CD14-positive monocyte (primary cell): ENCODE results near the gene ZNF536. TPM values are rescaled to one million over a fixed set of nuclear protein-coding genes. Genes with fewer than 3 reads are reported as not detected.

Source experiments
- DNase-seq, 3 donors: peaks; one replicate each; pipeline ENCODE4 v3.0.0-alpha.2; 2011 to 2022
- H2AFZ ChIP-seq: 2 replicates; pipeline ENCODE4 v1.6.0; 2012; ENCODE audit warnings: mild to moderate bottlenecking, low read depth, low read length, inconsistent platforms; ENCODE audit not compliant: insufficient read depth, poor library complexity, severe bottlenecking
- H3K27ac ChIP-seq, 2 donors: 1 replicate in 1 of 2; 2 replicates in 1 of 2; pipeline ENCODE4 v1.5.1; 2012 to 2013; ENCODE audit warnings: low read length in 2 of 2, control low read depth in 1 of 2, inconsistent platforms in 1 of 2, low read depth in 1 of 2, mild to moderate bottlenecking in 1 of 2
- H3K27me3 ChIP-seq, 2 donors: one replicate each; pipeline versions ENCODE4 v1.6.0 to v1.6.1; 2011 to 2013; ENCODE audit warnings: low read length in 2 of 2; ENCODE audit not compliant: control insufficient read depth in 2 of 2, insufficient read depth in 2 of 2
- H3K36me3 ChIP-seq, 2 donors: replicated peaks in 1 of 2; 1 replicate in 1 of 2; 2 replicates in 1 of 2; pipeline versions ENCODE4 v1.5.1 to v1.6.1; 2012 to 2013; ENCODE audit warnings: low read length in 2 of 2, control low read depth in 1 of 2, inconsistent platforms in 1 of 2, mild to moderate bottlenecking in 1 of 2; ENCODE audit not compliant: insufficient read depth in 2 of 2, control insufficient read depth in 1 of 2
- H3K4me1 ChIP-seq, 2 donors: 1 replicate in 1 of 2; 2 replicates in 1 of 2; pipeline versions ENCODE4 v1.5.1 to v1.6.1; 2012 to 2013; ENCODE audit warnings: low read length in 2 of 2, control low read depth in 1 of 2, inconsistent platforms in 1 of 2, mild to moderate bottlenecking in 1 of 2, moderate library complexity in 1 of 2; ENCODE audit not compliant: insufficient read depth in 2 of 2, control insufficient read depth in 1 of 2
- H3K4me2 ChIP-seq: replicated peaks from 2 replicates; pipeline ENCODE3; 2012; ENCODE audit warnings: low read length, moderate library complexity, mild to moderate bottlenecking; ENCODE audit not compliant: poor library complexity, severe bottlenecking; ENCODE audit errors: extremely low read depth
- H3K4me3 ChIP-seq, 3 experiments: fragments of 200-600 bp in 1 of 3; sonication (generic) in 1 of 3; replicated peaks in 1 of 3; 1 replicate in 2 of 3; 2 replicates in 1 of 3; pipeline ENCODE4 v1.5.1; 2011 to 2013; ENCODE audit warnings: low read length in 3 of 3, mild to moderate bottlenecking in 3 of 3, control low read depth in 2 of 3, low read depth in 2 of 3, inconsistent platforms in 1 of 3, moderate library complexity in 1 of 3
- H3K79me2 ChIP-seq: 2 replicates; pipeline ENCODE4 v1.6.0; 2012; ENCODE audit warnings: mild to moderate bottlenecking, control low read depth, inconsistent platforms, low read length, moderate library complexity; ENCODE audit not compliant: insufficient read depth
- H3K9ac ChIP-seq: 2 replicates; pipeline ENCODE4 v1.6.0; 2017; ENCODE audit warnings: low read length, mild to moderate bottlenecking; ENCODE audit not compliant: insufficient read depth, poor library complexity, severe bottlenecking
- H3K9me3 ChIP-seq, 2 donors: replicated peaks in 1 of 2; 1 replicate in 1 of 2; 2 replicates in 1 of 2; pipeline versions ENCODE4 v1.5.1 to v1.6.1; 2012 to 2013; ENCODE audit warnings: low read length in 2 of 2, control low read depth in 1 of 2; ENCODE audit not compliant: control insufficient read depth in 1 of 2, insufficient read depth in 1 of 2
- H4K20me1 ChIP-seq: 2 replicates; pipeline ENCODE4 v1.6.0; 2012; ENCODE audit warnings: mild to moderate bottlenecking, low read length, control low read depth, moderate library complexity; ENCODE audit not compliant: insufficient read depth
- H3K27ac Mint-ChIP-seq, 7 donors: one replicate each; pipeline ENCODE4 v1.8.0; 2020; ENCODE audit warnings: mild to moderate bottlenecking in 7 of 7, mixed read lengths in 7 of 7, moderate library complexity in 6 of 7, inconsistent platforms in 2 of 7
- H3K27me3 Mint-ChIP-seq, 3 donors: one replicate each; pipeline ENCODE4 v1.8.0; 2021 to 2022; ENCODE audit warnings: low read depth in 3 of 3, mild to moderate bottlenecking in 3 of 3, mixed read lengths in 3 of 3, moderate library complexity in 3 of 3, inconsistent platforms in 1 of 3
- H3K36me3 Mint-ChIP-seq, 2 donors: one replicate each; pipeline ENCODE4 v1.8.0; 2020; ENCODE audit warnings: mixed read lengths in 2 of 2, inconsistent platforms in 1 of 2, mild to moderate bottlenecking in 1 of 2
- H3K4me1 Mint-ChIP-seq: one replicate; pipeline ENCODE4 v1.8.0; 2020; ENCODE audit warnings: mild to moderate bottlenecking, mixed read lengths
- H3K4me3 Mint-ChIP-seq, 2 donors: one replicate each; pipeline ENCODE4 v1.8.0; 2020; ENCODE audit warnings: mild to moderate bottlenecking in 2 of 2, mixed read lengths in 2 of 2, moderate library complexity in 1 of 2
- H3K9me3 Mint-ChIP-seq, 7 donors: one replicate each; pipeline ENCODE4 v1.8.0; 2020 to 2022; ENCODE audit warnings: mixed read lengths in 7 of 7, mild to moderate bottlenecking in 6 of 7, moderate library complexity in 6 of 7, inconsistent platforms in 2 of 7
- WGBS: methylation state at CpG from one replicate; pipeline ENCODE4 v1.1.5; 2013; ENCODE audit warnings: missing lambda C conversion rate; ENCODE audit not compliant: insufficient coverage; 5-methylcytosine and 5-hydroxymethylcytosine counted together
- intact Hi-C, 2 donors: fragments of 100-400 bp; cut with micrococcal nuclease; formaldehyde crosslinking; loops; one replicate each; pipeline versions ENCODE4 v1.15.0 to v1.15.1; 2023
- polyA plus RNA-seq, 3 donors: library from polyadenylated mRNA; depleted of rRNA in 1 of 3; unstranded in 2 of 3; stranded (reverse) in 1 of 3; fragments of 300-500 nt in 2 of 3; fragments of >200 nt in 1 of 3; fragmentation: Illumina TruSeq in 2 of 3; gene quantifications; 1 replicate in 2 of 3; 2 replicates in 1 of 3; pipeline ENCODE4 v1.2.3, GENCODE V29; 2012 to 2021
- TF ChIP-seq, protein P1 (sequence below): fragments of 200-600 bp; IDR thresholded peaks from one replicate; pipeline ENCODE4 v1.8.0; 2022; ENCODE audit warnings: antibody characterized with exemption, mild to moderate bottlenecking

Gene ZNF536
- polyA plus RNA-seq, 3 donors, result not detected

DNA sequence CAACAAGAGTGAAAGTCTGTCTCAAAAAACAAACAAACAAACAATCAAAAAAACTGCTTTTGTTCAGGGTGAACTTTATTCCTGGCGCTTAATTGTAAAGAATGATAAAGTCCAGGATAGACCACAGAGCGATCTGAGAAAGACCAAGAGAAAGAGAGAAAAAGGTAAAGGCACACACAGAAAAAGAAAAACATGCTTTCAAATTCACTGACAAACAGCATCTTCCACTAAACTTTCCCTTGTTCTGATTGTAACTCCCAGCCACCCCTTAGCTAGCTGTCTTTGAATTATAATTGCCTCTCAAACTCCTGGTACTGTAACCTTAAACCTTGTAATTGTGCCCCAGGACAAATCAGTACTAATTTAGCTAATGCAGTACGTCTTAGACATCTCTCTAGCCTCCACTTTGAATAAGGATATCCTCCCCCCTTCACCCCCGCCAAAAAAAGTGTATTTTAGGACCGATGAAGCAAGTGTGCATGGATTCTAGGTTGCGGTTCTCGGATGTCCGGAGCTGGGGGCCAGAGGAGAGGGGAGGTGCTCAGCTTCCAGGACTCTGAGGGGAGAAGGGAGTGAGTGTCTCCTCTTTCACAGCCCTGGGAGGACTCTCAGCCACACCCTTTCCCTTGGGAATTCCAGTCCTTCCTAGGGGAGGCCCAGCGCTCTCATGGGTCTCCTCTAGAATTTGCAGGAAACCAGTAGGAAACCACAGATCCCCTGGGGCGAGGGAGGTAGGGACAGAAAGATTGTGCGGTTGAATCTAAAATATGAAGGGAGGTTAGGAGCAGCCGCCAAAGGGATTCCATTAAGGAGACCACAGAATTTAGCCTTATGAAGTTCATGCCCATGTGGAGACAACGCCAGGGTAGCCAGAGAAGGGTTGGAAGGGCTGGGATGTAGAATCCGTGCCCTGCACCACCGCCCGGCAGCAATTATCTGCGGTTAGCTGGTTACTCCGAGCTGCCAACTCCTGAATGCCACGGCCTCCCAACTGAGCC is 19.7 kb downstream of the ZNF536 start:
- Histone ChIP-seq H3K9me3 (no peaks in the 10 kb centered on the region), H3K9ac (no peak overlapping the region), H3K4me3 (no peak overlapping the region), H3K27me3 (no peaks in the 10 kb centered on the region), H3K27ac (no peak overlapping the region), H3K4me1 (no peaks in the 10 kb centered on the region), H3K79me2 (no peaks in the 10 kb centered on the region), H4K20me1 (no peaks in the 10 kb centered on the region), H2AFZ (no peak overlapping the region), H3K36me3 (no peaks in the 10 kb centered on the region), H3K4me2 (no peak overlapping the region)
- TF ChIP-seq, protein P1, sequence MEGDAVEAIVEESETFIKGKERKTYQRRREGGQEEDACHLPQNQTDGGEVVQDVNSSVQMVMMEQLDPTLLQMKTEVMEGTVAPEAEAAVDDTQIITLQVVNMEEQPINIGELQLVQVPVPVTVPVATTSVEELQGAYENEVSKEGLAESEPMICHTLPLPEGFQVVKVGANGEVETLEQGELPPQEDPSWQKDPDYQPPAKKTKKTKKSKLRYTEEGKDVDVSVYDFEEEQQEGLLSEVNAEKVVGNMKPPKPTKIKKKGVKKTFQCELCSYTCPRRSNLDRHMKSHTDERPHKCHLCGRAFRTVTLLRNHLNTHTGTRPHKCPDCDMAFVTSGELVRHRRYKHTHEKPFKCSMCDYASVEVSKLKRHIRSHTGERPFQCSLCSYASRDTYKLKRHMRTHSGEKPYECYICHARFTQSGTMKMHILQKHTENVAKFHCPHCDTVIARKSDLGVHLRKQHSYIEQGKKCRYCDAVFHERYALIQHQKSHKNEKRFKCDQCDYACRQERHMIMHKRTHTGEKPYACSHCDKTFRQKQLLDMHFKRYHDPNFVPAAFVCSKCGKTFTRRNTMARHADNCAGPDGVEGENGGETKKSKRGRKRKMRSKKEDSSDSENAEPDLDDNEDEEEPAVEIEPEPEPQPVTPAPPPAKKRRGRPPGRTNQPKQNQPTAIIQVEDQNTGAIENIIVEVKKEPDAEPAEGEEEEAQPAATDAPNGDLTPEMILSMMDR, result no peak
- Mint-ChIP-seq H3K36me3 (no peaks in the 10 kb centered on the region), H3K27me3 (peaks cover 12 to 19% (median 13%) of the 10 kb centered on the region in 3 donors), H3K4me3 (no peak overlapping the region), H3K9me3 (peaks cover 0 to 4% (median 0%) of the 10 kb centered on the region in 7 donors), H3K4me1 (no peaks in the 10 kb centered on the region), H3K27ac (no peak overlapping the region)
- WGBS, result 59% methylated on average over 13 of the region's 19 CpGs
- DNase-seq, result no peak
- intact Hi-C loops, result no loop called here

GRCh38 chr19:30393046-30393445 is 20.9 kb downstream of the ZNF536 start:
- WGBS, result no CpG with 5 or more reads among the region's 5 CpGs
- H3K27ac Mint-ChIP-seq, result no peak overlapping the region
- no peak for DNase-seq

More at GRCh38 chr19:30393046-30393445, 20.9 kb downstream of the ZNF536 start:
- Histone ChIP-seq H3K4me3 (no peak overlapping the region), H3K4me1 (no peaks in the 10 kb centered on the region), H4K20me1 (no peaks in the 10 kb centered on the region), H3K79me2 (no peaks in the 10 kb centered on the region), H3K9ac (no peak overlapping the region), H3K9me3 (no peaks in the 10 kb centered on the region), H3K27ac (no peak overlapping the region), H3K4me2 (no peak overlapping the region), H3K27me3 (no peaks in the 10 kb centered on the region), H2AFZ (no peak overlapping the region), H3K36me3 (no peaks in the 10 kb centered on the region)
- TF ChIP-seq, protein P1, result no peak
- H3K36me3 Mint-ChIP-seq, result no peaks in the 10 kb centered on the region
- peaks cover 12 to 19% (median 13%) of the 10 kb centered on the region in 3 donors for H3K27me3 Mint-ChIP-seq
- peaks cover 0 to 4% (median 0%) of the 10 kb centered on the region in 7 donors for H3K9me3 Mint-ChIP-seq
- intact Hi-C loops, result no loop called here
- peak overlapping the region in 1 of 2 donors; percentile 3 for H3K4me3 Mint-ChIP-seq
- H3K4me1 Mint-ChIP-seq, result no peaks in the 10 kb centered on the region
